GM19099 (cell line): Measurements from ENCODE around the gene DISP2.

Source experiments
- POLR2A ChIP-seq: IDR thresholded peaks from 3 replicates; pipeline ENCODE4 v1.6.1; 2011; ENCODE audit warnings: low read depth; ENCODE audit not compliant: insufficient read length; ENCODE audit errors: extremely low read depth

Gene DISP2

DNA sequence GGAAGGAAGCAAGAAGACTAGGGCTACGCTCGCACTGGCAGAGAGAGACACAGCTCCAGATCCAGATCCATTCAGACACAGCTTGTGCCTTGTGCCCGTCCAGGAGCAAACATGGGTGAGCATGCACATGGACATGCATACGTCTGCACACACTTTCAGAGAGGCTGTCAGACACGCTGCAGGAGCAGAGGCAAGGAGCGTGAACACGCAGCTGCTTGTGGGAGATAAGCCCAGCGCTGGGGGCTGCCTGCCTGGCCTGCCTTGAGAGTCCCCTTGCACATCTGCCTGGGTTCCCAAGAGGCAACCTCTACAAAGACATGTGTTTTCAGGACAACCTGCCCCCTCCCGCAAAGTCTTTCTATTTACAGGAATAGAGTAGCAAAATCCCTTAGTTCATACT, 69.2 kb downstream of the DISP2 start:
- TF ChIP-seq POLR2A = no peak

DNA sequence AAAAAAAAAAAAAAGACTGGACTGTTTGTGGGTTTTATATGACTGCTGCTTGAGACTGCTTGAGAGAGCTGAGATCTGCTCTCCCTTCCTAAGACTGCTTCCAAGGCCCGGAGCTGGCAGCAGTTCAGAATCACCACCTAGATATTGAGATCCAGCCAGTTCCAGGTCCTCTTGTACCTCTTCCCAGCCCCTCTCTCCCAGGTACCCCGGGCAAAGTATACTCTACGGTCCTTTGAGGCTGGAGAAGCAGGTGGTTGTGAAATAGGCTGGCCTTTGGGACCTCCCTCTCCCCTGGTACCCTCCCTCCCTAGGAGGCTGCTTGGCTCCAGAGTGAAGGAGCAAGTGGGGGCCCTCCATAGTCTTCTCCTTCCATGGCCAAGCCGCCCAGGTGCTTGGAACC, 70.2 kb downstream of the DISP2 start:
- TF ChIP-seq POLR2A = no peak
